Measurements from ENCODE around the gene RGS6. TPM values are rescaled to one million over a fixed set of nuclear protein-coding genes. Genes with fewer than 3 reads are reported as not detected.

The RGS6 gene
- total RNA-seq, 1 experiment from 2014 or later: not detected

GRCh38 chr14:72000907-72001306, 68.7 kb downstream of the RGS6 start:
- H3K4me3 Mint-ChIP-seq (ENCODE audit: unreplicated experiment): no peak overlapping the region
- intact Hi-C loops (cut with micrococcal nuclease): no loop called here
- H3K36me3 Mint-ChIP-seq (ENCODE audit: insufficient read depth, unreplicated experiment): no peaks in the 10 kb centered on the region
- H3K4me1 Mint-ChIP-seq (ENCODE audit: insufficient read depth, unreplicated experiment): no peaks in the 10 kb centered on the region
- TF ChIP-seq CTCF (IDR thresholded peaks at IDR 0.05; ENCODE audit: unreplicated experiment): no peak
- ChIA-PET POLR2A (no interaction called here), CTCF (no interaction called here)
- H3K9me3 Mint-ChIP-seq (ENCODE audit: unreplicated experiment): peaks cover 8% of the 10 kb centered on the region
- no peak overlapping the region for H3K27ac Mint-ChIP-seq (ENCODE audit: low read depth, unreplicated experiment)
- H3K27me3 Mint-ChIP-seq (ENCODE audit: insufficient read depth, unreplicated experiment): no peaks in the 10 kb centered on the region
- no peak for DNase-seq (ENCODE audit: unreplicated experiment)
- BruUV-seq (replicated peaks): no TSS peak

GRCh38 chr14:72002731-72003130, 70.5 kb downstream of the RGS6 start:
- no peak for TF ChIP-seq CTCF (IDR thresholded peaks at IDR 0.05; ENCODE audit: unreplicated experiment)
- no peaks in the 10 kb centered on the region for H3K27me3 Mint-ChIP-seq (ENCODE audit: insufficient read depth, unreplicated experiment)
- no TSS peak for BruUV-seq (replicated peaks)
- ChIA-PET CTCF (interaction anchor here (0.6 to 0.7 kb wide), 2 partner anchors 629 to 1870 kb away, joined by 3 read pairs; no protein-coding TSS in a partner anchor), POLR2A (no interaction called here)
- no peak for DNase-seq (ENCODE audit: unreplicated experiment)
- no peaks in the 10 kb centered on the region for H3K4me1 Mint-ChIP-seq (ENCODE audit: insufficient read depth, unreplicated experiment)
- no peaks in the 10 kb centered on the region for H3K36me3 Mint-ChIP-seq (ENCODE audit: insufficient read depth, unreplicated experiment)
- H3K4me3 Mint-ChIP-seq (ENCODE audit: unreplicated experiment): no peak overlapping the region
- no peak overlapping the region for H3K27ac Mint-ChIP-seq (ENCODE audit: low read depth, unreplicated experiment)
- intact Hi-C loops (cut with micrococcal nuclease): no loop called here
- peaks cover 8% of the 10 kb centered on the region for H3K9me3 Mint-ChIP-seq (ENCODE audit: unreplicated experiment)

- Mint-ChIP-seq H3K4me3 (ENCODE audit: unreplicated experiment) (no peak overlapping the region), H3K36me3 (ENCODE audit: insufficient read depth, unreplicated experiment) (peaks cover 6% of the 10 kb centered on the region), H3K27me3 (ENCODE audit: insufficient read depth, unreplicated experiment) (no peaks in the 10 kb centered on the region), H3K9me3 (ENCODE audit: unreplicated experiment) (no peaks in the 10 kb centered on the region), H3K4me1 (ENCODE audit: insufficient read depth, unreplicated experiment) (no peaks in the 10 kb centered on the region), H3K27ac (ENCODE audit: low read depth, unreplicated experiment) (no peak overlapping the region)
- TF ChIP-seq CTCF (IDR thresholded peaks at IDR 0.05; ENCODE audit: unreplicated experiment): no peak
- DNase-seq (ENCODE audit: unreplicated experiment): peak; percentile 23
- intact Hi-C loops (cut with micrococcal nuclease): no loop called here
- POLR2A ChIA-PET: interaction anchor here (1.8 kb wide), 1 partner anchor 9 kb away, joined by 4 read pairs; no protein-coding TSS in a partner anchor
- no TSS peak for BruUV-seq (replicated peaks)
- CTCF ChIA-PET: interaction anchor here (0.7 kb wide), 1 partner anchor 71 kb away, joined by 3 read pairs; no protein-coding TSS in a partner anchor
Measured at GRCh38 chr14:72008666-72009065, 76.4 kb downstream of the RGS6 start.

GRCh38 chr14:72010474-72010873, 78.2 kb downstream of the RGS6 start:
- H3K27me3 Mint-ChIP-seq (ENCODE audit: insufficient read depth, unreplicated experiment): no peaks in the 10 kb centered on the region
- H3K36me3 Mint-ChIP-seq (ENCODE audit: insufficient read depth, unreplicated experiment): peaks cover 6% of the 10 kb centered on the region
- H3K4me1 Mint-ChIP-seq (ENCODE audit: insufficient read depth, unreplicated experiment): no peaks in the 10 kb centered on the region
- H3K27ac Mint-ChIP-seq (ENCODE audit: low read depth, unreplicated experiment): no peak overlapping the region
- DNase-seq (ENCODE audit: unreplicated experiment): no peak
- POLR2A ChIA-PET: interaction anchor here (0.6 to 1.4 kb wide), 2 partner anchors 11 to 444 kb away, joined by 3 to 5 read pairs; no protein-coding TSS in a partner anchor
- CTCF ChIA-PET: interaction anchor here (0.6 to 1.1 kb wide), 3 partner anchors 14 to 122 kb away, joined by 3 to 5 read pairs (median 3); no protein-coding TSS in a partner anchor
- intact Hi-C loops (cut with micrococcal nuclease): no loop called here
- H3K4me3 Mint-ChIP-seq (ENCODE audit: unreplicated experiment): no peak overlapping the region
- BruUV-seq (replicated peaks): no TSS peak
- TF ChIP-seq CTCF (IDR thresholded peaks at IDR 0.05; ENCODE audit: unreplicated experiment): no peak
- H3K9me3 Mint-ChIP-seq (ENCODE audit: unreplicated experiment): no peaks in the 10 kb centered on the region

Measured in MCF 10A (cell line).